HepG2 (cell line): Measurements from ENCODE around the gene DNAJB2. TPM values are rescaled to one million over a fixed set of nuclear protein-coding genes. Genes with fewer than 3 reads are reported as not detected.
A peak's percentile ranks its signal among the peaks of the same experiment; 100 is the strongest.

Experiments used
- ARID5B ChIP-seq: IDR thresholded peaks from 2 replicates; pipeline ENCODE4 v1.4.0; 2020; ENCODE audit warnings: mild to moderate bottlenecking, missing genetic modification reagents
- ATM ChIP-seq: fragments of 450-650 bp; IDR thresholded peaks from 2 replicates; pipeline ENCODE4 v1.7.1; 2017; ENCODE audit warnings: mild to moderate bottlenecking, borderline replicate concordance
- DNMT3B ChIP-seq: conservative IDR thresholded peaks from 2 replicates; pipeline ENCODE4 v1.6.1; 2016; ENCODE audit warnings: missing biosample characterization, control low read depth
- DR1 ChIP-seq: sonication (generic); formaldehyde crosslinking; IDR thresholded peaks from 2 replicates; pipeline ENCODE4 v1.8.0; 2021; ENCODE audit warnings: mild to moderate bottlenecking, missing genetic modification reagents, inconsistent platforms
- ERF ChIP-seq: IDR thresholded peaks from 2 replicates; pipeline ENCODE4 v1.6.1; 2018; ENCODE audit warnings: missing biosample characterization, missing genetic modification reagents
- ETV5 ChIP-seq: IDR thresholded peaks from 2 replicates; pipeline ENCODE4 v1.6.1; 2018; ENCODE audit warnings: missing biosample characterization, missing genetic modification reagents, inconsistent platforms, borderline replicate concordance
- JUNB ChIP-seq: sonication (generic); formaldehyde crosslinking; IDR thresholded peaks from 2 replicates; pipeline ENCODE4 v1.8.0; 2022; ENCODE audit warnings: missing genetic modification reagents, mild to moderate bottlenecking, borderline replicate concordance
- KLF9 ChIP-seq: IDR thresholded peaks from 2 replicates; pipeline ENCODE4 v1.6.1; 2016; ENCODE audit warnings: low read depth
- KMT2B ChIP-seq: IDR thresholded peaks from 2 replicates; pipeline ENCODE4 v1.6.1; 2016; ENCODE audit warnings: missing genetic modification reagents, missing compliant biosample characterization
- TCF7L2 ChIP-seq: IDR thresholded peaks from 2 replicates; pipeline ENCODE4 v1.6.1; 2011; ENCODE audit warnings: mild to moderate bottlenecking, low read depth, low read length, moderate library complexity
- TOE1 ChIP-seq: sonication (generic); formaldehyde crosslinking; IDR thresholded peaks from 2 replicates; pipeline ENCODE4 v1.4.0; 2020; ENCODE audit warnings: mild to moderate bottlenecking, missing genetic modification reagents
- TRIM22 ChIP-seq: fragments of 450-650 bp; IDR thresholded peaks from 2 replicates; pipeline ENCODE4 v1.6.1; 2017
- UBTF ChIP-seq: sonication (generic); formaldehyde crosslinking; IDR thresholded peaks from 2 replicates; pipeline ENCODE4 v1.4.0; 2020; ENCODE audit warnings: mild to moderate bottlenecking, missing genetic modification reagents
- ZBTB42 ChIP-seq: sonication (generic); formaldehyde crosslinking; IDR thresholded peaks from 2 replicates; pipeline ENCODE4 v1.5.0; 2020; ENCODE audit warnings: mild to moderate bottlenecking, missing genetic modification reagents
- ZNF605 ChIP-seq: sonication (generic); formaldehyde crosslinking; IDR thresholded peaks from 2 replicates; pipeline ENCODE4 v1.8.0; 2022; ENCODE audit warnings: mild to moderate bottlenecking, missing genetic modification reagents
- ZNF746 ChIP-seq: sonication (generic); formaldehyde crosslinking; IDR thresholded peaks from 2 replicates; pipeline ENCODE4 v1.8.0; 2022; ENCODE audit warnings: mild to moderate bottlenecking, missing genetic modification reagents
- ZSCAN29 ChIP-seq: sonication (generic); formaldehyde crosslinking; conservative IDR thresholded peaks from 2 replicates; pipeline ENCODE4 v1.4.0; 2020; ENCODE audit warnings: mild to moderate bottlenecking, missing genetic modification reagents
- polyA plus RNA-seq, 8 experiments: library from polyadenylated mRNA; depleted of rRNA in 3 of 8; stranded (reverse) in 7 of 8; unstranded in 1 of 8; fragments of >200 nt; fragmentation: Illumina TruSeq in 4 of 8; extraction: Trizol in 4 of 8; gene quantifications; 2 replicates each; pipeline versions ENCODE4 v1.2.1 to v1.2.3, GENCODE V29; 2011 to 2016; ENCODE audit warnings: low read depth in 4 of 8, missing spikeins in 1 of 8, mixed read lengths in 1 of 8; ENCODE audit not compliant: insufficient read depth in 1 of 8
- total RNA-seq, 5 experiments: library from RNA; depleted of rRNA; stranded (reverse); fragments of >200 nt; fragmentation: Illumina TruSeq; extraction: Trizol; gene quantifications; 2 replicates each; pipeline ENCODE4 v1.2.3, GENCODE V29; 2016; ENCODE audit warnings: low read depth in 1 of 5
- TF ChIP-seq, protein P1 (sequence below): sonication (generic); formaldehyde crosslinking; IDR thresholded peaks from 2 replicates; pipeline ENCODE4 v1.4.0; 2020; ENCODE audit warnings: missing genetic modification reagents, borderline replicate concordance

DNAJB2 gene
- total and polyA plus RNA-seq, 2 of the 13 experiments (the other 11 are each of a cell fraction or from before 2014, with no cell fraction given), result 21.3 to 31.1 TPM

DNA sequence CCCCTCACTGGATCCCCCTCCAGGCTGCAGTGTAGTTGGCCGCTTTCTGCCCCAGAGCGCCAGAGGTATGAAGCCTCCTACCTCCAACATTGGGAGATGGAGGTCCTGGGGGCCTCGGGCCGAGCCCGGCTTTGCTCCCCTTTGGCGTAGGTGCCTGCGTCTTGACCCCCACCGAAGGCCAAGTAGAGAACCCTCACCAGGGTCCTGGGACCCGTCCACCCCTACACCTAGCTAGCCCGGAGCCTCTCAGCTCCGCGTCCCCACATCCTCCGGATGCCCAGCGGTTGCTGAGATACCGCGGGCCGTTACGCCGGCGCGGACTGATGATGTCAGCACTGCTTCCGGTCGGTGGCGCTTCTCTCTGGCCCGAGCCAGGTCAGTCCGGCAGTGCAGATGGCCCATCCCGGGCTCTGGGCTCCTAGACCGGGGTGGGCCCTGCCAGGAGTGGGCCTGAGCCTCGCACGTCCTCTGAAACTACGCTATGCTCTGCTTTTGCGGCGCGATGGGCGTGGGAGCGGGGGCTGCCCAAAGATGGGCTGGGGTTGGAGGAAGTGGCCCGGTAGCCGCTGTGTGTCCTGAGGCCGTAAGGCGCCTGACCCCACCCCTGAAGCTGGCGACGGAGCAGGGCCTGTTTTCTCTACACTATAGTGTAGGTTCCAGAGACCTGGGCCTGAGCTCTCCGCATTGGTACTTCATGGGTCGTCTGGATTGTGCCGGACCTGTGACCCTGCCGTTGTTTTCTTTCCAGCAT lies 33.8 kb upstream of the DNAJB2 start, which contains the start of the genes GLB1L and STK16 (continued):
- TF ChIP-seq ARID5B (CRISPR knock-in tag), result peak; percentile 74
- no peak for TF ChIP-seq JUNB (CRISPR knock-in tag)
- TF ChIP-seq ERF (CRISPR knock-in tag), result peak; percentile 95
- peak; percentile 86 for TF ChIP-seq DR1 (CRISPR knock-in tag)
- peak; percentile 96 for TF ChIP-seq UBTF (CRISPR knock-in tag)
- TF ChIP-seq, protein P1, sequence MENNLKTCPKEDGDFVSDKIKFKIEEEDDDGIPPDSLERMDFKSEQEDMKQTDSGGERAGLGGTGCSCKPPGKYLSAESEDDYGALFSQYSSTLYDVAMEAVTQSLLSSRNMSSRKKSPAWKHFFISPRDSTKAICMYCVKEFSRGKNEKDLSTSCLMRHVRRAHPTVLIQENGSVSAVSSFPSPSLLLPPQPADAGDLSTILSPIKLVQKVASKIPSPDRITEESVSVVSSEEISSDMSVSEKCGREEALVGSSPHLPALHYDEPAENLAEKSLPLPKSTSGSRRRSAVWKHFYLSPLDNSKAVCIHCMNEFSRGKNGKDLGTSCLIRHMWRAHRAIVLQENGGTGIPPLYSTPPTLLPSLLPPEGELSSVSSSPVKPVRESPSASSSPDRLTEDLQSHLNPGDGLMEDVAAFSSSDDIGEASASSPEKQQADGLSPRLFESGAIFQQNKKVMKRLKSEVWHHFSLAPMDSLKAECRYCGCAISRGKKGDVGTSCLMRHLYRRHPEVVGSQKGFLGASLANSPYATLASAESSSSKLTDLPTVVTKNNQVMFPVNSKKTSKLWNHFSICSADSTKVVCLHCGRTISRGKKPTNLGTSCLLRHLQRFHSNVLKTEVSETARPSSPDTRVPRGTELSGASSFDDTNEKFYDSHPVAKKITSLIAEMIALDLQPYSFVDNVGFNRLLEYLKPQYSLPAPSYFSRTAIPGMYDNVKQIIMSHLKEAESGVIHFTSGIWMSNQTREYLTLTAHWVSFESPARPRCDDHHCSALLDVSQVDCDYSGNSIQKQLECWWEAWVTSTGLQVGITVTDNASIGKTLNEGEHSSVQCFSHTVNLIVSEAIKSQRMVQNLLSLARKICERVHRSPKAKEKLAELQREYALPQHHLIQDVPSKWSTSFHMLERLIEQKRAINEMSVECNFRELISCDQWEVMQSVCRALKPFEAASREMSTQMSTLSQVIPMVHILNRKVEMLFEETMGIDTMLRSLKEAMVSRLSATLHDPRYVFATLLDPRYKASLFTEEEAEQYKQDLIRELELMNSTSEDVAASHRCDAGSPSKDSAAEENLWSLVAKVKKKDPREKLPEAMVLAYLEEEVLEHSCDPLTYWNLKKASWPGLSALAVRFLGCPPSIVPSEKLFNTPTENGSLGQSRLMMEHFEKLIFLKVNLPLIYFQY (CRISPR knock-in tag), result peak; percentile 94
- TF ChIP-seq ETV5 (CRISPR knock-in tag), result peak; percentile 99
- 0 out of 2 replicates have a peak, but pooled peaks have one; percentile 62 for TF ChIP-seq TOE1
- TF ChIP-seq ZSCAN29 (CRISPR knock-in tag), result peak; percentile 72; the same call in 1 of the 2 replicates
- TF ChIP-seq ZNF605 (CRISPR knock-in tag), result peak; percentile 94
- TF ChIP-seq TCF7L2, result no peak
- no peak for TF ChIP-seq TRIM22
- TF ChIP-seq ZBTB42 (CRISPR knock-in tag), result no peak; the same call in 1 of the 2 replicates
- TF ChIP-seq KLF9, result peak; percentile 49; the same call in 1 of the 2 replicates
- peak; percentile 94; the same call in 1 of the 2 replicates for TF ChIP-seq KMT2B (CRISPR knock-in tag)
- TF ChIP-seq DNMT3B (CRISPR knock-in tag), result peak; percentile 90; the same call in 1 of the 2 replicates
- 0 out of 2 replicates have a peak, but pooled peaks have one; percentile 87 for TF ChIP-seq ZNF746 (CRISPR knock-in tag)
- no peak for TF ChIP-seq ATM
